ENCODE data around the gene CLDN20. TPM values are rescaled to one million over a fixed set of nuclear protein-coding genes. Genes with fewer than 3 reads are reported as not detected.

The CLDN20 gene
- total RNA-seq, 2 experiments from 2014 or later: not detected

GRCh38 chr6:155234167-155234566 is 29.6 kb upstream of the CLDN20 start:
- no peak overlapping the region for H3K4me3 Mint-ChIP-seq
- H3K9me3 Mint-ChIP-seq: peaks cover 8% of the 10 kb centered on the region
- DNase-seq: no peak
- H3K36me3 Mint-ChIP-seq: peaks cover 4% of the 10 kb centered on the region
- no peaks in the 10 kb centered on the region for H3K4me1 Mint-ChIP-seq
- H3K27ac Mint-ChIP-seq: no peak overlapping the region
- H3K27me3 Mint-ChIP-seq: peaks cover 7% of the 10 kb centered on the region

- peaks cover 8% of the 10 kb centered on the region for H3K9me3 Mint-ChIP-seq
- H3K27ac Mint-ChIP-seq: no peak overlapping the region
- H3K27me3 Mint-ChIP-seq: peaks cover 7% of the 10 kb centered on the region
- no peaks in the 10 kb centered on the region for H3K4me1 Mint-ChIP-seq
- DNase-seq: no peak
- peaks cover 4% of the 10 kb centered on the region for H3K36me3 Mint-ChIP-seq
- H3K4me3 Mint-ChIP-seq: no peak overlapping the region
Observed at GRCh38 chr6:155234687-155235086, 29.1 kb upstream of the CLDN20 start.

- H3K4me1 Mint-ChIP-seq: no peaks in the 10 kb centered on the region
- H3K4me3 Mint-ChIP-seq: no peak overlapping the region
- peaks cover 2% of the 10 kb centered on the region for H3K36me3 Mint-ChIP-seq
- no peak for DNase-seq
- H3K27ac Mint-ChIP-seq: no peak overlapping the region
- peaks cover 7% of the 10 kb centered on the region for H3K9me3 Mint-ChIP-seq
- H3K27me3 Mint-ChIP-seq: peaks cover 7% of the 10 kb centered on the region
Observed at GRCh38 chr6:155235087-155235486, 28.7 kb upstream of the CLDN20 start.

GRCh38 chr6:155237613-155238012 is 26.2 kb upstream of the CLDN20 start:
- H3K4me1 Mint-ChIP-seq: no peaks in the 10 kb centered on the region
- no peak for DNase-seq
- no peaks in the 10 kb centered on the region for H3K27me3 Mint-ChIP-seq
- no peaks in the 10 kb centered on the region for H3K36me3 Mint-ChIP-seq
- no peak overlapping the region for H3K4me3 Mint-ChIP-seq
- H3K9me3 Mint-ChIP-seq: peaks cover 5% of the 10 kb centered on the region
- no peak overlapping the region for H3K27ac Mint-ChIP-seq

GRCh38 chr6:155240905-155241600 is 22.8 kb upstream of the CLDN20 start:
- Mint-ChIP-seq H3K4me3 (no peak overlapping the region), H3K9me3 (peaks cover 5% of the 10 kb centered on the region), H3K36me3 (no peaks in the 10 kb centered on the region), H3K27me3 (no peaks in the 10 kb centered on the region), H3K27ac (no peak overlapping the region), H3K4me1 (no peaks in the 10 kb centered on the region)
- DNase-seq: no peak

GRCh38 chr6:155241966-155242365 is 21.8 kb upstream of the CLDN20 start:
- Mint-ChIP-seq H3K4me3 (no peak overlapping the region), H3K36me3 (no peaks in the 10 kb centered on the region), H3K9me3 (peaks cover 5% of the 10 kb centered on the region), H3K4me1 (no peaks in the 10 kb centered on the region), H3K27me3 (no peaks in the 10 kb centered on the region), H3K27ac (no peak overlapping the region)
- DNase-seq: no peak

- Mint-ChIP-seq H3K27ac (no peak overlapping the region), H3K4me3 (no peak overlapping the region), H3K36me3 (peaks cover 9% of the 10 kb centered on the region), H3K27me3 (no peaks in the 10 kb centered on the region), H3K9me3 (no peaks in the 10 kb centered on the region), H3K4me1 (no peaks in the 10 kb centered on the region)
- DNase-seq: no peak
Observed at GRCh38 chr6:155244434-155244833, 19.4 kb upstream of the CLDN20 start.

GRCh38 chr6:155245193-155245592 is 18.6 kb upstream of the CLDN20 start:
- H3K4me3 Mint-ChIP-seq: no peak overlapping the region
- H3K9me3 Mint-ChIP-seq: no peaks in the 10 kb centered on the region
- no peak overlapping the region for H3K27ac Mint-ChIP-seq
- no peak for DNase-seq
- peaks cover 9% of the 10 kb centered on the region for H3K36me3 Mint-ChIP-seq
- H3K4me1 Mint-ChIP-seq: no peaks in the 10 kb centered on the region
- H3K27me3 Mint-ChIP-seq: no peaks in the 10 kb centered on the region

- no peak for DNase-seq
- H3K27me3 Mint-ChIP-seq: no peaks in the 10 kb centered on the region
- no peak overlapping the region for H3K4me3 Mint-ChIP-seq
- no peaks in the 10 kb centered on the region for H3K9me3 Mint-ChIP-seq
- no peak overlapping the region for H3K27ac Mint-ChIP-seq
- no peaks in the 10 kb centered on the region for H3K4me1 Mint-ChIP-seq
- peaks cover 9% of the 10 kb centered on the region for H3K36me3 Mint-ChIP-seq
Observed at GRCh38 chr6:155245831-155246230, 18.0 kb upstream of the CLDN20 start.

- no peaks in the 10 kb centered on the region for H3K9me3 Mint-ChIP-seq
- peaks cover 9% of the 10 kb centered on the region for H3K36me3 Mint-ChIP-seq
- H3K4me3 Mint-ChIP-seq: no peak overlapping the region
- DNase-seq: no peak
- no peak overlapping the region for H3K27ac Mint-ChIP-seq
- H3K27me3 Mint-ChIP-seq: no peaks in the 10 kb centered on the region
- H3K4me1 Mint-ChIP-seq: no peaks in the 10 kb centered on the region
Observed at GRCh38 chr6:155246825-155247224, 17.0 kb upstream of the CLDN20 start.

- H3K4me1 Mint-ChIP-seq: no peaks in the 10 kb centered on the region
- no peaks in the 10 kb centered on the region for H3K9me3 Mint-ChIP-seq
- H3K27ac Mint-ChIP-seq: no peak overlapping the region
- no peaks in the 10 kb centered on the region for H3K27me3 Mint-ChIP-seq
- H3K4me3 Mint-ChIP-seq: no peak overlapping the region
- H3K36me3 Mint-ChIP-seq: peaks cover 9% of the 10 kb centered on the region
- DNase-seq: no peak
Observed at GRCh38 chr6:155247618-155248007, 16.2 kb upstream of the CLDN20 start.

GRCh38 chr6:155248008-155249001 is 15.5 kb upstream of the CLDN20 start:
- Mint-ChIP-seq H3K4me3 (no peak overlapping the region), H3K27me3 (no peaks in the 10 kb centered on the region), H3K4me1 (no peaks in the 10 kb centered on the region), H3K36me3 (peaks cover 9% of the 10 kb centered on the region), H3K9me3 (no peaks in the 10 kb centered on the region), H3K27ac (no peak overlapping the region)
- no peak for DNase-seq

- H3K9me3 Mint-ChIP-seq: no peaks in the 10 kb centered on the region
- DNase-seq: no peak
- H3K4me3 Mint-ChIP-seq: no peak overlapping the region
- peaks cover 5% of the 10 kb centered on the region for H3K4me1 Mint-ChIP-seq
- peaks cover 9% of the 10 kb centered on the region for H3K36me3 Mint-ChIP-seq
- no peaks in the 10 kb centered on the region for H3K27me3 Mint-ChIP-seq
- H3K27ac Mint-ChIP-seq: no peak overlapping the region
Observed at GRCh38 chr6:155250701-155251381, 13.0 kb upstream of the CLDN20 start.

- Mint-ChIP-seq H3K9me3 (no peaks in the 10 kb centered on the region), H3K36me3 (peaks cover 9% of the 10 kb centered on the region), H3K4me3 (no peak overlapping the region), H3K4me1 (peaks cover 5% of the 10 kb centered on the region), H3K27ac (no peak overlapping the region), H3K27me3 (no peaks in the 10 kb centered on the region)
- no peak for DNase-seq
Observed at GRCh38 chr6:155252581-155252980, 11.2 kb upstream of the CLDN20 start.

GRCh38 chr6:155253337-155253736 is 10.5 kb upstream of the CLDN20 start:
- H3K36me3 Mint-ChIP-seq: peaks cover 6% of the 10 kb centered on the region
- peak overlapping the region; percentile 51 for H3K27ac Mint-ChIP-seq
- DNase-seq: no peak
- H3K4me3 Mint-ChIP-seq: no peak overlapping the region
- no peaks in the 10 kb centered on the region for H3K27me3 Mint-ChIP-seq
- no peaks in the 10 kb centered on the region for H3K9me3 Mint-ChIP-seq
- peaks cover 5% of the 10 kb centered on the region for H3K4me1 Mint-ChIP-seq

All from activated naive CD8-positive, alpha-beta T cell treated with anti-CD3 and anti-CD28 coated beads for 36 hours (primary cell).